HL-60 (cell line): Measurements from ENCODE around the gene IRF8.

Experiments used
- DNase-seq, 2 experiments: peaks; one replicate each; pipeline ENCODE4 v3.0.0-alpha.2; 2010 to 2020; ENCODE audit warnings: low read depth in 1 of 2, low spot score in 1 of 2
- H3K27ac ChIP-seq: fragments of 250-450 bp; sonication (Bioruptor Pico); replicated peaks from 2 replicates; pipeline ENCODE4 v1.5.1; 2020; ENCODE audit warnings: mild to moderate bottlenecking, moderate library complexity
- H3K27me3 ChIP-seq: fragments of 250-450 bp; sonication (Bioruptor Pico); 2 replicates; pipeline ENCODE4 v1.5.1; 2021; ENCODE audit warnings: mild to moderate bottlenecking, moderate library complexity; ENCODE audit not compliant: insufficient read depth, poor library complexity, severe bottlenecking
- H3K4me3 ChIP-seq: replicated peaks from 2 replicates; pipeline ENCODE4 v1.5.1; 2011; ENCODE audit warnings: mild to moderate bottlenecking, control low read depth, low read length; ENCODE audit not compliant: insufficient read depth
- CTCF ChIP-seq: IDR thresholded peaks from one replicate; pipeline ENCODE4 v1.5.1; 2011; ENCODE audit warnings: low read length, control low read depth, inconsistent platforms; ENCODE audit not compliant: insufficient read depth
- GABPA ChIP-seq: IDR thresholded peaks from 2 replicates; pipeline ENCODE4 v1.6.1; 2012; ENCODE audit warnings: low read depth
- POLR2AphosphoS5 ChIP-seq: IDR thresholded peaks from 2 replicates; pipeline ENCODE4 v1.6.1; 2012; ENCODE audit warnings: low read depth
- REST ChIP-seq: IDR thresholded peaks from 2 replicates; pipeline ENCODE4 v1.6.1; 2012; ENCODE audit warnings: low read depth; ENCODE audit not compliant: insufficient replicate concordance
- SPI1 ChIP-seq: IDR thresholded peaks from 2 replicates; pipeline ENCODE4 v1.6.1; 2012; ENCODE audit warnings: low read depth, mild to moderate bottlenecking, borderline replicate concordance

IRF8 gene

GRCh38 chr16:85909932-85910853 lies 11.2 kb downstream of the IRF8 start:
- Histone ChIP-seq H3K27ac (no peak overlapping the region), H3K27me3 (no peaks in the 10 kb centered on the region), H3K4me3 (no peak overlapping the region)
- TF ChIP-seq SPI1 (no peak), CTCF (no peak), GABPA (no peak), REST (no peak), POLR2AphosphoS5 (no peak)
- no peak for DNase-seq

GRCh38 chr16:85910854-85911247 lies 11.9 kb downstream of the IRF8 start:
- DNase-seq: no peak
- TF ChIP-seq CTCF: no peak
- TF ChIP-seq REST: no peak
- no peak for TF ChIP-seq SPI1
- no peak for TF ChIP-seq POLR2AphosphoS5
- TF ChIP-seq GABPA: no peak
- Histone ChIP-seq H3K27ac (no peak overlapping the region), H3K4me3 (no peak overlapping the region), H3K27me3 (no peaks in the 10 kb centered on the region)

DNA sequence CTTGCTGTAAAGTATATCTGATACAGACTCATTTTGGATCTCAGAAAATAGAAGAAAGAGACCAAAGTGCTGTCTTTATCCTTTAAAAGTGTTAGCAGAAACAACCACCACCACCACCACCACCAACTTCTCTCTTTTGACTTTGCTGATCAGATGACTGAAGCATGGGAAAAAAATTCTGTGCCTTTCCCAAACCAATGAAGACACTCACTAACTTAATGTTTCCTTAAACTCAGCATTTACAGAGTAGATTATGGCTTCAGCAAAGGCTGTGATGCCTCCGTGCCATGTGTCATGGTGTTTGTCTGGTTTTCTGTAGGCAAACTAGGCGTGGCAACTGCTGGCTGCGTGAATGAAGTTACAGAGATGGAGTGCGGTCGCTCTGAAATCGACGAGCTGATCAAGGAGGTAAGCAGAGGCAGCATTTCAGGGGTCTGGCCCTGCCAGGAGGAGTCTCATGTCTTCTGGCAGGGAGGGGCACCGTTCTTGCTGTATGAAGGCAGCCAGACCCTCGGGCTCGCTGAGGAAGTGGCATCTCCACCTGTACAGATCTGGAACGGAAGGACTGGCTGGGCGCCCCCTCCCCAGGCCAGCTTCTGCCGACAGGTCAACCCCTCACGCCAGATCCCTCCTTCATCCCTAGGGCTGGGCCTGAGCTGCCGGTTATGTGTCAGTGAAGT lies 12.4 kb downstream of the IRF8 start:
- Histone ChIP-seq H3K27me3 (no peaks in the 10 kb centered on the region), H3K27ac (no peak overlapping the region), H3K4me3 (no peak overlapping the region)
- TF ChIP-seq POLR2AphosphoS5: no peak
- no peak for TF ChIP-seq GABPA
- no peak for TF ChIP-seq REST
- TF ChIP-seq SPI1: no peak
- TF ChIP-seq CTCF: no peak
- DNase-seq: no peak
